ENCODE data around the gene INCA1.
A peak's percentile ranks its signal among the peaks of the same experiment; 100 is the strongest.

INCA1 gene

DNA sequence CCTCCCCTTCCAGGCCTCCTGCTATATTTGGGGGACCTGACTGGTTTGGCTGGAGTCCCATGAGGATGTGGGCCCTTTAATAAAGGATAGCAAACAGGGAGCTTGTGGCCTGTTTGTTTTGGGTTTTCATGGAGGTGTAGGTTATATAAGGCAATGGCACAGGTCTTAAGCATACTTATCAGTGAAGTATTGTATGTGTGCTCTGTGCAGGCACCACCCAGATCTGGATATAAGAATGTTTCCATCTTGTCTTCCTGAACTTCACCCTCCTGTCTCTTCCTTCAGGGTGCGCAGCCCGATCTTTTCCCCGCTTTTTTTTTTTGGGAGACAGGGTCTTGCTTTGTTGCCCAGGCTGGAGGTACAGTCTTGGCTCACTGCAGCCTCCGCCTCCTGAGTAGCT lies 27.3 kb upstream of the INCA1 start:
- H3K4me3 Mint-ChIP-seq = no peak overlapping the region
- H3K36me3 Mint-ChIP-seq (ENCODE audit: low read depth) = peaks cover 23% of the 10 kb centered on the region
- no peaks in the 10 kb centered on the region for H3K27me3 Mint-ChIP-seq
- H3K27ac Mint-ChIP-seq = no peak overlapping the region
- H3K9me3 Mint-ChIP-seq = no peaks in the 10 kb centered on the region
- H3K4me1 Mint-ChIP-seq (ENCODE audit: low read depth) = no peaks in the 10 kb centered on the region

DNA sequence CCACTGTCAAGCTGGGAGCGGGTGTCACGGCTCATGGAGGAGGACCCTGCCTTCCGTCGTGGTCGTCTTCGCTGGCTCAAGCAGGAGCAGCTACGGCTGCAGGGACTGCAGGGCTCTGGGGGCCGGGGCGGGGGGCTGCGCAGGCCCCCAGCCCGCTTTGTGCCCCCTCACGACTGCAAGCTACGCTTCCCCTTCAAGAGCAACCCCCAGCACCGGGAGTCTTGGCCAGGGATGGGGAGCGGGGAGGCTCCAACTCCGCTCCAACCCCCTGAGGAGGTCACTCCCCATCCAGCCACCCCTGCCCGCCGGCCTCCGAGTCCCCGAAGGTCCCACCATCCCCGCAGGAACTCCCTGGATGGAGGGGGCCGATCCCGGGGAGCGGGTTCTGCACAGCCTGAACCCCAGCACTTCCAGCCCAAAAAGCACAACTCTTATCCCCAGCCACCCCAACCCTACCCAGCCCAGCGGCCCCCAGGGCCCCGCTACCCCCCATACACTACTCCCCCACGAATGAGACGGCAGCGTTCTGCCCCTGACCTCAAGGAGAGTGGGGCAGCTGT lies 26.3 kb upstream of the INCA1 start:
- H3K4me3 Mint-ChIP-seq = no peak overlapping the region
- H3K9me3 Mint-ChIP-seq = no peaks in the 10 kb centered on the region
- H3K27ac Mint-ChIP-seq = no peak overlapping the region
- peaks cover 9% of the 10 kb centered on the region for H3K4me1 Mint-ChIP-seq (ENCODE audit: low read depth)
- no peaks in the 10 kb centered on the region for H3K27me3 Mint-ChIP-seq
- peaks cover 23% of the 10 kb centered on the region for H3K36me3 Mint-ChIP-seq (ENCODE audit: low read depth)

GRCh38 chr17:5022171-5022711 lies 24.9 kb upstream of the INCA1 start:
- H3K27me3 Mint-ChIP-seq = no peaks in the 10 kb centered on the region
- H3K36me3 Mint-ChIP-seq (ENCODE audit: low read depth) = peaks cover 23% of the 10 kb centered on the region
- peaks cover 9% of the 10 kb centered on the region for H3K4me1 Mint-ChIP-seq (ENCODE audit: low read depth)
- no peak overlapping the region for H3K27ac Mint-ChIP-seq
- no peaks in the 10 kb centered on the region for H3K9me3 Mint-ChIP-seq
- no peak overlapping the region for H3K4me3 Mint-ChIP-seq

- H3K9me3 Mint-ChIP-seq = no peaks in the 10 kb centered on the region
- no peak overlapping the region for H3K4me3 Mint-ChIP-seq
- no peak overlapping the region for H3K27ac Mint-ChIP-seq
- peaks cover 12% of the 10 kb centered on the region for H3K4me1 Mint-ChIP-seq (ENCODE audit: low read depth)
- no peaks in the 10 kb centered on the region for H3K27me3 Mint-ChIP-seq
- peaks cover 30% of the 10 kb centered on the region for H3K36me3 Mint-ChIP-seq (ENCODE audit: low read depth)
Observed at GRCh38 chr17:5020502-5021023, 23.2 kb upstream of the INCA1 start.

GRCh38 chr17:5019475-5019956 lies 22.2 kb upstream of the INCA1 start:
- Mint-ChIP-seq H3K4me1 (ENCODE audit: low read depth) (peaks cover 12% of the 10 kb centered on the region), H3K4me3 (no peak overlapping the region), H3K9me3 (no peaks in the 10 kb centered on the region), H3K27ac (peak overlapping the region; percentile 68), H3K27me3 (no peaks in the 10 kb centered on the region), H3K36me3 (ENCODE audit: low read depth) (peaks cover 34% of the 10 kb centered on the region)

GRCh38 chr17:5014357-5014756 lies 17.0 kb upstream of the INCA1 start:
- H3K36me3 Mint-ChIP-seq (ENCODE audit: low read depth) = peaks cover 36% of the 10 kb centered on the region
- H3K4me3 Mint-ChIP-seq = no peak overlapping the region

GRCh38 chr17:5011928-5012327 lies 14.6 kb upstream of the INCA1 start:
- Mint-ChIP-seq H3K36me3 (ENCODE audit: low read depth) (peaks cover 57% of the 10 kb centered on the region), H3K27me3 (no peaks in the 10 kb centered on the region), H3K9me3 (no peaks in the 10 kb centered on the region), H3K27ac (peak overlapping the region; percentile 82), H3K4me3 (peak overlapping the region; percentile 20), H3K4me1 (ENCODE audit: low read depth) (peaks cover 11% of the 10 kb centered on the region)

More at GRCh38 chr17:5014357-5014756, 17.0 kb upstream of the INCA1 start:
- no peaks in the 10 kb centered on the region for H3K27me3 Mint-ChIP-seq
- peaks cover 18% of the 10 kb centered on the region for H3K4me1 Mint-ChIP-seq (ENCODE audit: low read depth)
- H3K9me3 Mint-ChIP-seq = no peaks in the 10 kb centered on the region
- H3K27ac Mint-ChIP-seq = no peak overlapping the region

- H3K36me3 Mint-ChIP-seq (ENCODE audit: low read depth) = peaks cover 47% of the 10 kb centered on the region
- H3K4me1 Mint-ChIP-seq (ENCODE audit: low read depth) = peaks cover 7% of the 10 kb centered on the region
- H3K9me3 Mint-ChIP-seq = no peaks in the 10 kb centered on the region
- no peak overlapping the region for H3K4me3 Mint-ChIP-seq
- no peaks in the 10 kb centered on the region for H3K27me3 Mint-ChIP-seq
- no peak overlapping the region for H3K27ac Mint-ChIP-seq
Observed at GRCh38 chr17:5003214-5003867, 6.0 kb upstream of the INCA1 start.

DNA sequence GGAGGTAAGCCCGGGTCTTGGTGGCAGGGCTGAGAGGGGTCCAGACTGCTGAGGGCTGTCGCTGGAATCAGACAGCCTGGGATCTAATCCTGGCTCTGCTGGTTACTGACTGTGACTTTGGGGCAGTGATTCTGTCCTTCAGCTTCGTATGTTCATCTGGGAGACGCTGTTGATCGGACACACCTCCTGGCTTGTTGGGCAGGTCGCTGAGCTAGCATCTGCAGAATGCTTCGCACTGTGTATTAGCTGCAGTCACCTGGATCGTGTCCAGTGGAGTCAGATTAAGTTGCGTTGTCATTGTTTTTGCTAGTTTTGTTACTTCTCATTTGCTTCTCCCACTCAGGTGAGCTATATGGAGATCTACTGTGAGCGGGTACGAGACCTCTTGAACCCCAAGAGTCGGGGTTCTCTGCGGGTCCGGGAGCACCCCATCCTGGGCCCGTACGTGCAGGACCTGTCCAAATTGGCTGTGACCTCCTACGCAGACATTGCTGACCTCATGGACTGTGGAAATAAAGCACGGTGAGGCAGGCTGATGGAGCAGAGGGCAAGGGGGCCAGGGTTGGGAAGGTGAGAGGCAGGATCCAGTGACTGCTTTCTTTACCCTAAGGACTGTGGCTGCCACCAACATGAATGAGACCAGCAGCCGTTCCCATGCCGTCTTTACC lies 4.9 kb upstream of the INCA1 start:
- no peaks in the 10 kb centered on the region for H3K9me3 Mint-ChIP-seq
- no peaks in the 10 kb centered on the region for H3K27me3 Mint-ChIP-seq
- H3K4me1 Mint-ChIP-seq (ENCODE audit: low read depth) = peaks cover 7% of the 10 kb centered on the region
- H3K27ac Mint-ChIP-seq = no peak overlapping the region
- H3K36me3 Mint-ChIP-seq (ENCODE audit: low read depth) = peaks cover 36% of the 10 kb centered on the region
- no peak overlapping the region for H3K4me3 Mint-ChIP-seq

DNA sequence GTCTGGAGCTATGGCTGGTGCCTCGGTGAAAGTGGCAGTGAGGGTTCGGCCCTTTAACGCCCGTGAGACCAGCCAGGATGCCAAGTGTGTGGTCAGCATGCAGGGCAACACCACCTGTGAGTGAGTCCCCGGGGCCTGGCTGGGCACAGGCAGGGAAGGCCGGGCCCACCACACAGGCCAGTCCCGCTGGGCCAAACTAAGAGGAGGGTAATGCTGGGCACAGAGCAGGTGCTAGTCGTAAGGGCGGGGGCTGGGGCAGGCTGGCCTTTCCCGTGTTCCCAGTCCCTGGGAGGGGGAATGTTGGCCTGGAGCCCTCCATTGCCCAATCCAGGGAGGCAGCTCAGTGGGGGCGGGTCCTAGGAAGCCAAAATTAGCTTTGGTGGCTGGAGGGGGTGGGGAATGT lies 2.9 kb upstream of the INCA1 start:
- no peak overlapping the region for H3K4me3 Mint-ChIP-seq
- no peaks in the 10 kb centered on the region for H3K9me3 Mint-ChIP-seq
- H3K27me3 Mint-ChIP-seq = no peaks in the 10 kb centered on the region
- H3K36me3 Mint-ChIP-seq (ENCODE audit: low read depth) = peaks cover 25% of the 10 kb centered on the region
- H3K27ac Mint-ChIP-seq = no peak overlapping the region
- H3K4me1 Mint-ChIP-seq (ENCODE audit: low read depth) = peaks cover 18% of the 10 kb centered on the region

DNA sequence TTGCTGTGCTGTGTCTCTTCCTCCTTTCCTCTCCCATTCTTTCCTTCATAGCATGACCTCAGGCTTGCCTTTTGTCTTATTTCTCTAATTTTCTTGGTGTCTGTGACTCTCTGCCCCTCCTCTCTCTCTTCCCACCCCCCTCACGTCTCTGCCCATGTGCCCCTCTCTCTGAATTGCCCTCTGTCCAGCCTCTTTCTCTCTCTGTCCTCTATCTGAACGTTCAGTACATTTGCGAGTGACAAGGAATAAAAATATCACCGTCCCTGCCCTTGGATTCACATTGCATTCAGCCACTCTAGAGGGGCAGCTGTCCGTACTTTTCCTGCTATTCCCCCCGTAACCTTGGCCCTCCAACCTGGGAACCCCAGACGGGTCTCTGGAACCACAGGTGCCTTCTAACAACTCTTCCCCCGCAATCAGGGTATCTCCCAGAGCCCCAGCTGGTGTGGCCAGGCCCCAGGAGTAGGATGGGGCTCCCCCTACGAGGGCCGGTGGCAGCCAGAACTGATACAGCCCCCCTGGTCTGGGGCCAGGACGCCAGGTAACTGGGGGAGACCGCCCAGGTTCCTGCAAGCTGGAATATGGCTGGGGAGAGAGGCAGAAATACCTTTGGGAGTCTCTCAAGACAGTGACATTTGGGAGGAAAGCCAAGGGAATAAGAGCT lies 2.2 kb upstream of the INCA1 start:
- no peaks in the 10 kb centered on the region for H3K27me3 Mint-ChIP-seq
- H3K36me3 Mint-ChIP-seq (ENCODE audit: low read depth) = peaks cover 18% of the 10 kb centered on the region
- H3K4me3 Mint-ChIP-seq = peak overlapping the region; percentile 83
- no peak overlapping the region for H3K27ac Mint-ChIP-seq
- H3K4me1 Mint-ChIP-seq (ENCODE audit: low read depth) = peaks cover 22% of the 10 kb centered on the region
- H3K9me3 Mint-ChIP-seq = no peaks in the 10 kb centered on the region

DNA sequence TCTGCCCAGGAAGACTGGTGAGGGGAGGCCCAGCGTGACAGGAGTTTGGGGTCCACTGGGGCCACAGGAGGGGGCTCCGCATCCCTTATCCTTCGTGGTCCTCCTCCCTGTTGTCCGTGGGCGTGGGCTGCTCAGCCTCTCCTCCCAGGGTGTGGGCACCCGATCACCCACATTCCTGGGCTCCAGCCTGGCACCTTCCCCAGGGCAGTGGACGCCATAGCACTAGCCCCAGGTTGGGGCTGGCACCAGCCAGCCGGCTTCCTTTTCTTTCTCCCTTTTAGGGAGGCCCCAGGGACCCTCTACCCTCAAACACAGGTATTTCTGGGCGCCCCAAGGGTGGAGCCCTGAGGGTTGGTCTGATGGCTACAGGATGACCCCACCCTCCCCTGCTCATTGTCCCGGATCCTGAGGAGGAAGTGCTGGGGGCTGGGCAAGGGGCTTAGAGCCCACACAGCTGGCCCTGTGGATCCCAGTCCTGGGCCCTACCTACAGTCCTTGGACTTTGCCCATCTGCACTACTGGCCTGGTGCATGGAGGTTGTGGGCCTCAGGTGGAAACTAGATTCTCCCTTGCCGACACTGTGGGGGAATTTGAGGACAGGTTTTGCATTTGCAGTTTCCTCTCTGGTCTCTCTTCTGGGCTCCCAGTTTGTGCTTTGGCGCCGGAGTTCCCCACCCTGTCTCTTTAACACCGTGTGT lies 1.6 kb upstream of the INCA1 start:
- Mint-ChIP-seq H3K9me3 (no peaks in the 10 kb centered on the region), H3K4me1 (ENCODE audit: low read depth) (peaks cover 22% of the 10 kb centered on the region), H3K27me3 (no peaks in the 10 kb centered on the region), H3K36me3 (ENCODE audit: low read depth) (peaks cover 11% of the 10 kb centered on the region), H3K27ac (no peak overlapping the region), H3K4me3 (peak overlapping the region; percentile 83)

GRCh38 chr17:4998027-4998731 lies 857 bp upstream of the INCA1 start:
- H3K36me3 Mint-ChIP-seq (ENCODE audit: low read depth) = peaks cover 5% of the 10 kb centered on the region
- no peaks in the 10 kb centered on the region for H3K9me3 Mint-ChIP-seq
- H3K27me3 Mint-ChIP-seq = no peaks in the 10 kb centered on the region
- H3K4me3 Mint-ChIP-seq = peak overlapping the region; percentile 83
- H3K4me1 Mint-ChIP-seq (ENCODE audit: low read depth) = peaks cover 22% of the 10 kb centered on the region
- H3K27ac Mint-ChIP-seq = no peak overlapping the region
